ENCODE measurements around the gene ARFGAP3.
"Not testable (repeated sequence)": the region's sequence is repeated elsewhere in the genome, so short reads cannot be mapped to it uniquely, and the experiment has no call there.

Gene ARFGAP3

DNA sequence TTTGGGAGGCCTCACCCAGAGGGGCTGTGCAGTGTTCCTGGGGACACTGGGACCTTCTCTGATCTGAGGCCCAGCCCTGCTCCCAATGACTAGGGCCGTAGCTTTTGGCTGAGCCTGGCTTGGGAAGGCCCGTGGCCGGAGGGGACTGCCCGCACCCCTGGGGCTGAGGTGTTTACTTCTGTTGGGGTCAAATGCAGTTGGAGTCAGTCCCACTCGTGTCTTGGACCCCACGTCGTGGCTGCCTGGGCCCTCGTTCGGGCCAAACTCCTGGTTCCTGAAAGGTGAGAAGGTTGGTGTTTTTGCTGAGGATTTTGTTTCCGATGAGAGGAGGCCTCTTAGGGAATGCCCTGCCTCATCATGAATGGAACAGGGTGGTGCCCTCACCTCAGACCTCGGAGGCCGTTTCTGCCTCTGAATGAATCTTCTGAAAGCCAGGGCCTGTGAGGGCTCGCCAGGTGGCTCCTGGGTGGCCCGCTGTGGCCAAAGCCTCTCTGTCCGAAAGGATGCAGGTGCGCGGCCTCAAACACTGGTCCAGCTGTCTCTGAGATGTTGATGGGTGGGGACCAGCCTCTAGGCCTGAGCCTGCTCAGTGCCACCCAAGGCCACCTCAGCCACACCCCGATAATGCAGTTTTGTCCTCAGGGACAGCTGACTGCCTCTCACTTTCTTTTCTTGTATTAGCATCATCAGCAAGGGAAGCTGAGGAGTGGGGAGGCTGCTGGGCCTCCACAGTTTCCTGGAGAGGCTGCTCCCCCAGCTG, 96.1 kb downstream of the ARFGAP3 start:
- no peak for DNase-seq

DNA sequence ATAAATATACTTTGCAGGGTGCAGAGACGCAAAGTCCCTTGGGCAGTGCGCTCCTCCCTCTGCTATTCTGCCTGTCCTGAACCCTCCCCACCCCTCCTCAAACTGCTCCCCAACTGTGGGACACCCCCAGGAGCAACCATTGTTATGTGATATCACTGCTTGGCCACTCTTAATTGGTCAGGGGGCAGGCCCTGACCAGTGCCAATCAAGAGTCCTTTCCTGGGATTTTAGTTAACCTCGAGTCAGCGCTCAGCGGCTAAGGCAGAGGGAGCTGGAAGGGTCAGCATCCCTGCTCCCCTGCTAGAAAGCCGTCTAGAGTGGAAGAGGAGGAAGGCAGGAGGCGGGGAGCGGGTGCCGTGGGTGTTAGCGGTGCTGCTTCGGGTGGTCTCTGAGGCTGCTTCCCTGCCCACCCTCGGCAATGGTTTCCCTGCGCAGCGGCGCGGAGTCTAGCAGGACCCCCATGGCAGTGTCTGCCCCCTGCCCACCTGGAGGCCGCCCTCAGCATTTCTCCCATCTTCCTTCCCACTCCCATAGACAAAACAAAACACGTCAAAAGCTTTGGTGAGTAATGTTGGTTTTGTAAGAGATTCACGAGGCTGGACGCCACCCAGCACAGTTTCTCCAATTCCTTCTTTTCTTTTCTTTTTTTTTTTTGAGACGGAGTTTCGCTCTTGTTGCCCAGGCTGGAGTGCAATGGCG, 98.0 kb downstream of the ARFGAP3 start:
- no peak for DNase-seq

DNA sequence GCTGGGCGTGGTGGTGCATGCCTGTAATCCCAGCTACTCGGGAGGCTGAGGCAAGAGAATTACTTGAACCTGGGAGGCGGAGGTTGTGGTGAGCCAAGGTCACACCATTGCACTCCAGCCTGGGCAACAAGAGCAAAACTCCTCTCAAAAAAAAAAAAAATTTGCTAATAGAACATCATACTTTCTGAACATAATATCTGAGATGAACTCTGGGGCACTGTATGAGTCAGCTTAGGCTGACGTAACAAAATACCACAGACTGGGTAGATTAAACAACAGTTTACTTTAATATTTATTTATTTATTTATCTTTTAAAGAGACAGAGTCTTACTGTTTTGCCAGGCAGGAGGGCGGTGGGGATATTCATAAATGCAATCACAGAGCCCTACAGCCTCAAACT, 101.5 kb downstream of the ARFGAP3 start:
- DNase-seq, result not testable (repeated sequence)

DNA sequence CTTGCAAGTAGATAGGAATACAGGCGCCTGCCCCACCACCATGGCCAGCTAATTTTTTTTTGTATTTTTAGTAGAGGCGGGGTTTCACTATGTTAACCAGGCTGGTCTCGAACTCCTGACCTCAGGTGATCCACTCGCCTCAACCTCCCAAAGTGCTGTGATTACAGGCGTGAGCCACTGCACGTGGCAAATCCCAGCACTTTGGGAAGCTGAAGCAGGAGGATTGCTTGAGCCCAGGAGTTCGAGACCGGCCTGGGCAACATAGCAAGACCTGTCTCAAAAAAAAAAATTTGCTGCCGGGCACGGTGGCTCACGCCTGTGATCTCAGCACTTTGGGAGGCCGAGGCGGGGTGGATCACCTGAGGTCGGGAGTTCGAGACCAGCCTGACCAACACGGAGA, 102.0 kb downstream of the ARFGAP3 start:
- DNase-seq, result not testable (repeated sequence)

DNA sequence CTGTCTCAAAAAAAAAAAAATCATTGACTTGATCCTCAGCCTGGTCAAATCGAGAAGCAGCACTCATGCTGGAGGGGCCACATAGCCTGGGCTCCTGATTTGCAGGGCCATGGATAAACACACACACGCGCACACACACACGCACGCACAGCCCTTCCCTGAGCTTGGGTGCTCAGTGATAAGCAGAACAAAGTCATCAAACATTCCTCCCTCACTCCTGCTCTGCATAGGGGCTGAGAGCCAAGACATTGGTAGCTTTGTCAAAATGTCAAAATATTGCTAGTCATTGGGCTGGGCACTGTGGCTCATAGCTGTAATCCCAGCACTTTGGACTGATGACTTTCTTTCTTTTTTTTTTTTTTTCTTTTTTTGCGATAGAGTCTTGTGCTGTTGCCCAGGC, 102.4 kb downstream of the ARFGAP3 start:
- DNase-seq, result no peak

DNA sequence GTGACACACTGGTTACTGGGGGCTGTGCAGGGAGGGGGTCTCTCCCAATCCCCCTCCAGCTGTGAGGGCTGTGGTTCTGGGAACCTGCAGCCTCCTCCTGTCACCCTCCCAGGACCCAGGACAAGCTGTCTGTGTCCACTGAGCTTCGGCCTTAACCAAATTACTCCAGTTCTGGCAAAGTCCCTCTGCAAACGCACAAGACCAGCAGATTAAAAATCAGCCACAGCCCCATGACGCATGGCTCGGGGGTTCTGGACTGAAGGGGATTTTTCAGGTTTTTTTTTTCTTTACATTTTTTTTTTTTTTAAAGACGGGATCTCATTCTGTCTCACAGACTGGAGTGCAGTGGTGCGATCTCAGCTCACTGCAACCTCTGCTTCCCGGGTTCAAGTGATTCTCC, 104.2 kb downstream of the ARFGAP3 start:
- DNase-seq, result no peak

DNA sequence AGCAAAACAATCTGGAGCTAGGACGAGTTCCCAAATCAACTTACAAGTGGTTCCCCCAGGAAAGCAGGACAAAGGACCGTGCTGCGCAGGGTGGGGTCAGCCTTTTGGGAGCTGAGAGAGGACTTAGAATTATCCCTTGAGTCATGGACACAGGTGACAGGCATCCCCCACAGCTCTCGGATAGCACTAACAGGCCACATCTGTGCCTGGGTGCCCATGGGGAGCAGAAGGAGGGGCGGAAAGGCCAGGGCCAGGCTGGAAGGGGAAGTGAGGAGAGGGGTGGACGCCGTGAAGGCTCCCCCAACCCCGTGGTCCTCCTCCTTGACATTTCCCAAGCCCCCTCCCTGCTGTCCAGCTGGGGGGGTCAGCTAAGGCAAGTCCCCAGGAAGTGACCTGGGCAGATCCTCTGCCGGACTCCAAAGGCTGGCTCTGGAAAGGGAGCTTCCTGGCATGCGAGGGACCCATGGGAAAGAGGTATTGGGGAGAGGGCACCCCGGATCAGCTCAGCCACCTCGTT, 104.8 kb downstream of the ARFGAP3 start:
- no peak for DNase-seq

DNA sequence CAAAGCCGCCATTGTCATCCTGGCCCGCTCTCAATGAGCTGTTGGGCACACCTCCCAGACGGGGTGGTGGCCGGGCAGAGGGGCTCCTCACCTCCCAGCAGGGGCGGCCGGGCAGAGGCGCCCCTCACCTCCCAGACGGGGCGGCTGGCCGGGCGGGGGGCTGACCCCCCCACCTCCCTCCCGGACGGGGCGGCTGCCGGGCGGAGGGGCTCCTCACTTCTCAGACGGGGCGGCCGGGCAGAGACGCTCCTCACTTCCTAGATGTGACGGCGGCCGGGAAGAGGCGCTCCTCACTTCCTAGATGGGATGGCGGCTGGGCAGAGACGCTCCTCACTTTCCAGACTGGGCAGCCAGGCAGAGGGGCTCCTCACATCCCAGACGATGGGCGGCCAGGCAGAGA, 106.7 kb downstream of the ARFGAP3 start:
- not testable (repeated sequence) for DNase-seq

DNA sequence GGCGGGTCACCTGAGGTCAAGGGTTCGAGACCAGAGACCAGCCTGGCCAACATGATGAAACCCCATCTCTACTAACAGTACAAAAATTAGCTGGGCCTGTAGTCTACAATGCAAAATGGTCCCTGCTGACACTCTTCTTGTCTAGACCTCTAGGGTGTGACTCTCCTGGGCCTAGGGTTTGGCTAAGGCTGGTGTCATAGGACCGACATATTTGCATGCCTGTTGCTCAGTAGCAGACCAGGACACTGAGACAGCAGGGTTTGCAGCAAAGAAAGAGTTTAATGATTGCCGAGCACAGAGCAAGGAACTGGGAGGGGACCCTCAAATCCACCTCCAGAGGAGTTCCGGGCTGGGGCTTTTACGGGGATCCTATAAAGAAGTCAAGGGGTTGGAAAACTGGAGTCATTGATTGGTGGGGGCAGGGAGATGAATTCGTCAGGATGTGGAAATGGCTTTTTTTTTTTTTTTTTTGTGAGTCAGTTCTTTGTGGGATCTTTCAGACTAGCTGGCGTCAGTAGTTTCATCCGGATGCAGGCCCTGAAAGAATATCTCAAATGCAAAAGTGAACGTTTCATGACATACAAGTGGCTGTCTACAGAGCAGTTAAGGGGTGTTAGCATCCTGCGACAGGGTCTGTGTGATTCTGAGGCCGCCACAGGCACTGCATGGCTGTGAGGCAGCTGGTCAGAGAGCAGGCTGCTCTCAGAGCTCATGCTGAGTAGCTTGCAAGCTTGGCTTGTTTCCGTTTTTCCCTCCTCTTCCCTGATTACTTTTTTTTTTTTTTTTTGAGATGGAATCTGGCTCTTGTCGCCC, 109.2 kb downstream of the ARFGAP3 start:
- no peak for DNase-seq
